HG03457 (cell line): ENCODE data around the gene IL13.
"Not testable (repeated sequence)": the region's sequence is repeated elsewhere in the genome, so short reads cannot be mapped to it uniquely, and the experiment has no call there.

Experiments used
- ATAC-seq: cut with Tn5 transposase; IDR thresholded peaks from one replicate; pipeline ENCODE4 v1.9.1; 2021; ENCODE audit warnings: moderate number of reproducible peaks; ENCODE audit not compliant: unreplicated experiment

IL13 gene

GRCh38 chr5:132688536-132689339 lies 30.8 kb downstream of the IL13 start:
- ATAC-seq: no peak

GRCh38 chr5:132689513-132689912 lies 31.5 kb downstream of the IL13 start:
- no peak for ATAC-seq

GRCh38 chr5:132690156-132690555 lies 32.2 kb downstream of the IL13 start:
- ATAC-seq: no peak

GRCh38 chr5:132691755-132692631 lies 34.0 kb downstream of the IL13 start:
- not testable (repeated sequence) for ATAC-seq

GRCh38 chr5:132692632-132692967 lies 34.6 kb downstream of the IL13 start:
- ATAC-seq: no peak

GRCh38 chr5:132695956-132696355 lies 38.0 kb downstream of the IL13 start:
- no peak for ATAC-seq

GRCh38 chr5:132704875-132705274 lies 46.9 kb downstream of the IL13 start:
- no peak for ATAC-seq

GRCh38 chr5:132708645-132709044 lies 50.7 kb downstream of the IL13 start:
- ATAC-seq: no peak
